Stimulated activated CD8-positive, alpha-beta memory T cell treated with anti-CD3 and anti-CD28 coated beads, Interleukin-15, amount 100 ng/mL, for 4 hours (primary cell): ENCODE results near the gene GPR45.
"Not testable (repeated sequence)": the region's sequence is repeated elsewhere in the genome, so short reads cannot be mapped to it uniquely, and the experiment has no call there.

ENCODE experiments used
- DNase-seq, 2 donors: peaks; one replicate each; pipeline ENCODE4 v3.0.0-alpha.2; 2020; ENCODE audit warnings: low read depth in 2 of 2

GPR45 gene

DNA sequence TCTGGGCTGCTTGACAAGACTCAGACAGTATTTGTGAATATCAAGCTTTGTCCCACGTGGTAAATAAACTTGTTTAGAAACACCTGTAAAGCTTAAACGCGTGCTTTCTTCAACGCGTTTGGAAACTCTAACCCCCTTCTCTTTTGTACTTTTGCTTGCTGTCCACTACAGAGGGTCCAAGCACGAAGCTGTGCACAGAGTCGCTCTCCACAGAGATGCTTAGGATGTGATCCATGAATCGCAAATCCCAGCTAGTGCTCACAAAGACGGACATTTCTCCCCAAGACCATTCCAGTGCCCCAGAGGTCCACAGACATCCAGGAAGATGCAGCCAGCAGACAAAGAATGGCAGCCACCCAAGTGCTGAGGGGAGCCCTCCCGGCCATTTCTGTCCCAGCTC is at the start of gene GPR45:
Gene GPR45, plus strand, starts transcription at position 301 of the 400 bp plus-strand sequence. CDS start 116 bp downstream, outside the sequence.
- no peak for DNase-seq

- no peak for DNase-seq
Measured at GRCh38 chr2:105194022-105194675, 47.4 kb upstream of the GPR45 start.

DNA sequence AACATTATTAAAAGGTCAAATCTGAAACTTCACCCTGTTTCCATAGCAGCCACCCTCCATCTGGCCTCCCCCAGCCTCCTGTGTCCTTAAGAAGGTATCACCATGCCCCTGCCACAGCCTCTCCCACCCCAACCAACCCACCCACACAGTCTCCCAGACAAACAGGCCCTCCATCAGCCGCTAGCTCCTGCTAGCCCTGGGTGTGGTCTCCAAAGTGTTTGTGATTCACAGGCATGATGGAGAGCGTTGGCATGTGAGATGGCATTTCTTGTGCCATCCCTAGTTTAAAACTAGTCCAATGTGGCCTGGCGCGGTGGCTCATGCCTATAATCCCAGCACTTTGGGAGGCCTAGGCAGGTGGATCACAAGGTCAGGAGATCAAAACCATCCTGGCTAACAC is 44.9 kb upstream of the GPR45 start:
- DNase-seq = no peak

- DNase-seq = no peak
Measured at GRCh38 chr2:105215586-105216192, 25.9 kb upstream of the GPR45 start.

- DNase-seq = no peak
Measured at GRCh38 chr2:105220604-105221003, 20.9 kb upstream of the GPR45 start.

DNA sequence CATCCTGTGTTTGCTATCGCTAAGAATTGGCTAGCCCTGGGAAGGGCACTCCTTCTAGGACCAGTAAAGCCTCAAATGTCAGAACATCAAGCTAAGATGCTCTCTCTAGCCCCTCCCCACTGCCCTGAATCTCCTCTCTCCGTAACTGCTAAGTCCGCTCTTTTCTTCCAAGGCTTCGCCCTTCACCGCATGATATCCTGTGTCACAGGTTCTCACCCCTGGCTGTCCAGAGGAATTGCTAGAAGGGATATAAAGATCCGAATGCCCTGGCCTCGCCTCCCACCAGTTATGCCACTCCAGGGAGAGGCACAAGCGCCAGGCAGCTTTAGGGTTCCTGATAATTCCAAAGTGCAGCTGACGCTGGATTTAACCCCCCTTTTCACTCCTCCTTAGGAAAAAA is 17.1 kb upstream of the GPR45 start:
- DNase-seq = no peak

GRCh38 chr2:105231232-105231619 is 10.3 kb upstream of the GPR45 start:
- no peak for DNase-seq

GRCh38 chr2:105235388-105236059 is 6.0 kb upstream of the GPR45 start:
- DNase-seq = peak; percentile 13 to 15

- no peak for DNase-seq
Measured at GRCh38 chr2:105236060-105236424, 5.5 kb upstream of the GPR45 start.

GRCh38 chr2:105237045-105237765 is 4.3 kb upstream of the GPR45 start:
- DNase-seq = no peak

- no peak for DNase-seq
Measured at GRCh38 chr2:105238664-105239240, 2.8 kb upstream of the GPR45 start.

DNA sequence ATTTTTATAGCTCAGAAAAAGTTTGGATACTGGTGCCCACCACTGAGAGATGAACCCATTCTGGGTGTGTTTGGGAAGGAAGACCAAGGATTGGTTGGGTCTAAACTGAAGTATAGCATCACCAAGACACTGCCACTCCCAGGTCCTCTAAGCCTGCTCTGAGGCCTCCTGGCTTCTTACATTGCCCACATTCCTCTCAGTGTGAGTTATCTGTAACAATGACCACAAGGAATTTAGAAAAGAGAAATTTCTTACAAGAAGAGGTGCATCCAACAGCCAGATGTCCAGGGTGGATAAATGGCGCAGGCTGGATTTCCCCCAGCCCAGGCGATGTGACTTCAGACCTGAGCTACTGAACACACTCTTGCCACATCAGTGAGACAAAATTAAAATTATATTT is 1.6 kb upstream of the GPR45 start:
- no peak for DNase-seq

DNA sequence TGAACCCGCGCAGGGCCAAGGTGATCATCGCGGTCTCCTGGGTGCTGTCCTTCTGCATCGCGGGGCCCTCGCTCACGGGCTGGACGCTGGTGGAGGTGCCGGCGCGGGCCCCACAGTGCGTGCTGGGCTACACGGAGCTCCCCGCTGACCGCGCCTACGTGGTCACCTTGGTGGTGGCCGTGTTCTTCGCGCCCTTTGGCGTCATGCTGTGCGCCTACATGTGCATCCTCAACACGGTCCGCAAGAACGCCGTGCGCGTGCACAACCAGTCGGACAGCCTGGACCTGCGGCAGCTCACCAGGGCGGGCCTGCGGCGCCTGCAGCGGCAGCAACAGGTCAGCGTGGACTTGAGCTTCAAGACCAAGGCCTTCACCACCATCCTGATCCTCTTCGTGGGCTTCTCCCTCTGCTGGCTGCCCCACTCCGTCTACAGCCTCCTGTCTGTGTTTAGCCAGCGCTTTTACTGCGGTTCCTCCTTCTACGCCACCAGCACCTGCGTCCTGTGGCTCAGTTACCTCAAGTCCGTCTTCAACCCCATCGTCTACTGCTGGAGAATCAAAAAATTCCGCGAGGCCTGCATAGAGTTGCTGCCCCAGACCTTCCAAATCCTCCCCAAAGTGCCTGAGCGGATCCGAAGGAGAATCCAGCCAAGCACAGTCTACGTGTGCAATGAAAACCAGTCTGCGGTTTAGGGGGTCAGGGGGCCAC is 897 bp downstream of the GPR45 start:
- DNase-seq = no peak

DNA sequence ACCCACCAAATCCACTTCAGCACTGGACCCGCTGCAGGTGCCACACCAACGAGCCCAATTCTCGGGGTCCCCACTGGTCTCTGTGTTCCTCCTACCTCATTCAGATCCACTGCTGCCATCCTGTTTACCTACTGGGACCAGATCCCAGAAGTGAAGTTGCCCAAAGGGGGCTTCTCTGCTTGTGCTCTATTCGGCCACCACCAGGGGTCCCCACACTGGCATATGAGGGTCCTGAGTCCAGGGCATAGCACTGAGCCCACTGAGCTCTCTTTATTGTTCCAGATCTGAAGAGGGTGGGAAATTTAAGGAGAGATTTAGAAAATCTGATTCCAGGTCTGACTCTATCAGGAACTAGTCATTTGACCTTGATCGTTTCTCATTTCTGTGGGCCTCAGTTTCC is 2.4 kb downstream of the GPR45 start:
- no peak for DNase-seq

GRCh38 chr2:105244451-105244850 is 2.9 kb downstream of the GPR45 start:
- no peak for DNase-seq

GRCh38 chr2:105248316-105249070 is 7.0 kb downstream of the GPR45 start:
- DNase-seq = no peak

DNA sequence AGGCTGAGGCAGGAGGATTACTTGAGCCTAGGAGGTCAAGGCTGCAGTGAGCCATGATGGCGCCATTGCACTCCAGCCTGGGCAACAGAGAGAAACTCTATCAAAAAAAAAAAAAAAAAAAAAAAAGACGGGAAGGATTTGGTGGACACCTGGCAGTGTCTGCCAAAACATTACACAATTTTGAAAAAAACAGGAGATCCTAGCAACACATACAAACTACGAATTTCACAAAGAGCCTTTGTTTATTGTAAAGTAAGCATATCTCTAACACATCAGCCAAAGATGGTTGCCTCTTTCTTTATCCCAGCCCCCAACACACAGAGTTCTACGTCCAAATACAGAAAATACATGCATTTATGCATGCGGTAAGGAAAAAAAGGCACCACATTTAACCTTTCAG is 7.6 kb downstream of the GPR45 start:
- no peak for DNase-seq

- no peak for DNase-seq
Measured at GRCh38 chr2:105249891-105250290, 8.3 kb downstream of the GPR45 start.

- not testable (repeated sequence) for DNase-seq
Measured at GRCh38 chr2:105251016-105251648, 9.6 kb downstream of the GPR45 start.

- no peak for DNase-seq
Measured at GRCh38 chr2:105252271-105252670, 10.7 kb downstream of the GPR45 start.
